HG02763 (cell line): ENCODE results near the gene PTPN6.

Experiments used
- ATAC-seq: cut with Tn5 transposase; IDR thresholded peaks from one replicate; pipeline ENCODE4 v1.9.1; 2021; ENCODE audit warnings: mild to moderate bottlenecking, moderate library complexity; ENCODE audit not compliant: unreplicated experiment

The PTPN6 gene

GRCh38 chr12:6954316-6955107 lies 3.4 kb downstream of the PTPN6 start:
- ATAC-seq = no peak

GRCh38 chr12:6955108-6956020 lies 4.2 kb downstream of the PTPN6 start:
- ATAC-seq = no peak

GRCh38 chr12:6956021-6956727 lies 5.0 kb downstream of the PTPN6 start:
- no peak for ATAC-seq

GRCh38 chr12:6957151-6957701 lies 6.1 kb downstream of the PTPN6 start:
- no peak for ATAC-seq

GRCh38 chr12:6957741-6958608 lies 6.8 kb downstream of the PTPN6 start:
- no peak for ATAC-seq

- no peak for ATAC-seq
These were observed 7.5 kb downstream of the PTPN6 start for GRCh38 chr12:6958609-6959057.

- ATAC-seq = peak; percentile 43
These were observed 8.1 kb downstream of the PTPN6 start for GRCh38 chr12:6959058-6959804.

- ATAC-seq = no peak
These were observed 8.8 kb downstream of the PTPN6 start for GRCh38 chr12:6959805-6960592.

GRCh38 chr12:6960593-6961277 lies 9.6 kb downstream of the PTPN6 start:
- no peak for ATAC-seq

GRCh38 chr12:6961278-6961694 lies 10.1 kb downstream of the PTPN6 start:
- no peak for ATAC-seq

GRCh38 chr12:6961695-6962284 lies 10.6 kb downstream of the PTPN6 start:
- no peak for ATAC-seq

GRCh38 chr12:6962285-6963015 lies 11.3 kb downstream of the PTPN6 start:
- no peak for ATAC-seq

GRCh38 chr12:6963016-6963731 lies 12.0 kb downstream of the PTPN6 start:
- ATAC-seq = no peak

- no peak for ATAC-seq
These were observed 12.7 kb downstream of the PTPN6 start for GRCh38 chr12:6963791-6964413.

GRCh38 chr12:6964605-6965025 lies 13.5 kb downstream of the PTPN6 start:
- ATAC-seq = no peak
